Panc1 (cell line): ENCODE measurements around the gene ZFC3H1. TPM values are rescaled to one million over a fixed set of nuclear protein-coding genes. Genes with fewer than 3 reads are reported as not detected.

Experiments used
- ATAC-seq: fragments of 200-7000 bp; cut with Tn5 transposase; 2 replicates; pipeline ENCODE4 v1.9.1; 2020; ENCODE audit warnings: mild to moderate bottlenecking, moderate library complexity
- BruUV-seq: library from RNA; stranded (reverse); fragments of 400-500 nt; replicated peaks from 2 replicates; lab custom pipeline; 2021; lab: Mats Ljungman, UMichigan
- CTCF ChIA-PET: fragments of 300-600 bp; sonication (Branson Sonifier 250); formaldehyde crosslinking; loops from one replicate; lab custom pipeline; 2022; ENCODE audit warnings: antibody characterized with exemption; lab: Charles Lee
- POLR2A ChIA-PET: fragments of 300-600 bp; sonication (Branson Sonifier 250); formaldehyde crosslinking; loops from one replicate; lab custom pipeline; 2022; ENCODE audit warnings: antibody characterized with exemption; lab: Charles Lee
- DNase-seq: peaks from one replicate; pipeline ENCODE4 v3.0.0-alpha.2; 2010; ENCODE audit warnings: low read depth, low spot score
- H3K27ac ChIP-seq: 2 replicates; pipeline ENCODE4 v1.5.1; 2011; ENCODE audit warnings: mild to moderate bottlenecking, low read length, inconsistent platforms
- H3K27me3 ChIP-seq: fragments of 200-500 bp; sonication (Bioruptor generic); 2 replicates; pipeline ENCODE4 v1.6.0; 2014; ENCODE audit warnings: low read length, inconsistent platforms; ENCODE audit not compliant: control insufficient read depth, insufficient read depth
- H3K36me3 ChIP-seq: fragments of 200-500 bp; sonication (Bioruptor generic); 2 replicates; pipeline ENCODE4 v1.5.1; 2014; ENCODE audit warnings: inconsistent platforms, mild to moderate bottlenecking, low read length, moderate library complexity; ENCODE audit not compliant: control insufficient read depth, insufficient read depth
- H3K4me1 ChIP-seq: 2 replicates; pipeline ENCODE4 v1.5.1; 2011; ENCODE audit warnings: inconsistent platforms, mild to moderate bottlenecking, low read length, moderate library complexity; ENCODE audit not compliant: control insufficient read depth, insufficient read depth
- H3K4me3 ChIP-seq, 2 experiments: 2 replicates each; pipeline ENCODE4 v1.5.1; 2011 to 2012; ENCODE audit warnings: low read depth in 2 of 2, low read length in 2 of 2, mild to moderate bottlenecking in 2 of 2, inconsistent platforms in 1 of 2, moderate library complexity in 1 of 2
- H3K9me3 ChIP-seq: fragments of 200-500 bp; sonication (Bioruptor generic); 2 replicates; pipeline ENCODE4 v1.5.1; 2014; ENCODE audit warnings: low read depth, mild to moderate bottlenecking, inconsistent platforms, low read length, moderate library complexity; ENCODE audit not compliant: control insufficient read depth, insufficient read depth
- POLR2AphosphoS5 ChIP-seq: IDR thresholded peaks from 2 replicates; pipeline ENCODE4 v1.6.1; 2012; ENCODE audit warnings: mild to moderate bottlenecking, low read depth, low read length, moderate library complexity
- SIN3A ChIP-seq: IDR thresholded peaks from 2 replicates; pipeline ENCODE4 v1.6.1; 2012; ENCODE audit warnings: low read depth, mild to moderate bottlenecking, low read length, moderate library complexity, borderline replicate concordance; ENCODE audit not compliant: insufficient read depth
- TCF7L2 ChIP-seq: IDR thresholded peaks from 2 replicates; pipeline ENCODE4 v1.6.1; 2011; ENCODE audit warnings: mild to moderate bottlenecking, low read depth, low read length, inconsistent platforms
- in situ Hi-C: cut with HindIII; loops from 2 replicates; pipeline ENCODE4 v1.10.0; 2016; ENCODE audit warnings: low sequenced_read_pairs, low pct_unique_long_range_greater_than_20kb
- intact Hi-C: fragments of 100-400 bp; cut with micrococcal nuclease; formaldehyde crosslinking; loops from one replicate; pipeline ENCODE4 v1.10.0; 2022; ENCODE audit not compliant: unreplicated experiment
- total RNA-seq: library from RNA; stranded (reverse); gene quantifications from one replicate; pipeline ENCODE4 v1.2.1, GENCODE V29; 2021; ENCODE audit not compliant: unreplicated experiment
- TF ChIP-seq, protein P1 (sequence below): fragments of 450-650 bp; IDR thresholded peaks from 2 replicates; pipeline ENCODE4 v1.5.1; 2017; ENCODE audit warnings: mild to moderate bottlenecking
- TF ChIP-seq, protein P2 (sequence below), 2 experiments: IDR thresholded peaks; 2 replicates each; pipeline ENCODE4 v1.6.1; 2011 to 2012; ENCODE audit warnings: low read depth in 2 of 2, control low read depth in 1 of 2, low read length in 1 of 2, mild to moderate bottlenecking in 1 of 2, moderate library complexity in 1 of 2; ENCODE audit not compliant: insufficient read depth in 1 of 2

The ZFC3H1 gene
- total RNA-seq, 1 experiment from 2014 or later: 38.2 TPM

DNA sequence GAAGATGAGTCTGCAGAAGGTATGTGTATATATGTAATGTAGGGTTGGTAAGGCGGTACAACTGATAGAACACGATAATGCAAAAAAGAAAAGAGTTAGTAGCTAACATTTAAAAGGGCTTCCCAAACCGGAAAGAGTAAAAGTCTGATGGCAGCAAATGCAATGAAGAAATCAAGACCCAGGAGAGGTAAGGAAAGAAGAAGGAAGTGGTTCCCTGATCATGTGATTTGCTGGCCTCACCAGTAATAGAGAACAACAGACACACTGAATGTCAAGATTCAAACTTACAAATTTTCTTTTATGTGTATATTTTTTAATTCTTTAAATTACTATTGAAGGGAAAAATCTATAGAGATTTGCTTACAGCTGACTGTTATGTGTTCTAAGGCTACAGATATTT, 18.4 kb downstream of the ZFC3H1 start:
- POLR2A ChIA-PET: no interaction called here

DNA sequence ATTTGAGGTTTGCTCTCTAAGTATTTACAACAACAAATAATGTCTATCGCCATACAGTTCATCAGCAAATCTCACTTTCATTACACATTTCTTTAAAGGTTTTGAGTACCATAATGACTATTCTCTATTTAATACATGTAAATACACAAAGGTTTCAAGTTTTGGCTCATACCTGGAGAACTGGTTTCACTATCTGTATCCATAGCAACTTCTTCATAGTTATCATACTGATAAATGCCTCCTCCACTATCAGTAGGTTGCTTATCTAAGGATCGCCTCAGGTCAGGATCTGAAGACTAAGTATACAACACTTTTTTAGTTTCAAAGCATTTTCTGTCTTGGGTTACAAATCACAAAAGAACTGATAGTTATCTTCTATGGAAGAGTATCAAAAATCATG, 21.4 kb downstream of the ZFC3H1 start:
- H3K27ac ChIP-seq: no peak overlapping the region
- no TSS peak for BruUV-seq
- in situ Hi-C loops: no loop called here
- H3K4me3 ChIP-seq: no peak overlapping the region
- H3K36me3 ChIP-seq: peaks cover 65% of the 10 kb centered on the region
- DNase-seq (no peak), ATAC-seq (no peak)
- intact Hi-C loops: no loop called here
- no peaks in the 10 kb centered on the region for H3K9me3 ChIP-seq
- ChIA-PET POLR2A (no interaction called here), CTCF (no interaction called here)
- no peaks in the 10 kb centered on the region for H3K27me3 ChIP-seq
- TF ChIP-seq, protein P1, sequence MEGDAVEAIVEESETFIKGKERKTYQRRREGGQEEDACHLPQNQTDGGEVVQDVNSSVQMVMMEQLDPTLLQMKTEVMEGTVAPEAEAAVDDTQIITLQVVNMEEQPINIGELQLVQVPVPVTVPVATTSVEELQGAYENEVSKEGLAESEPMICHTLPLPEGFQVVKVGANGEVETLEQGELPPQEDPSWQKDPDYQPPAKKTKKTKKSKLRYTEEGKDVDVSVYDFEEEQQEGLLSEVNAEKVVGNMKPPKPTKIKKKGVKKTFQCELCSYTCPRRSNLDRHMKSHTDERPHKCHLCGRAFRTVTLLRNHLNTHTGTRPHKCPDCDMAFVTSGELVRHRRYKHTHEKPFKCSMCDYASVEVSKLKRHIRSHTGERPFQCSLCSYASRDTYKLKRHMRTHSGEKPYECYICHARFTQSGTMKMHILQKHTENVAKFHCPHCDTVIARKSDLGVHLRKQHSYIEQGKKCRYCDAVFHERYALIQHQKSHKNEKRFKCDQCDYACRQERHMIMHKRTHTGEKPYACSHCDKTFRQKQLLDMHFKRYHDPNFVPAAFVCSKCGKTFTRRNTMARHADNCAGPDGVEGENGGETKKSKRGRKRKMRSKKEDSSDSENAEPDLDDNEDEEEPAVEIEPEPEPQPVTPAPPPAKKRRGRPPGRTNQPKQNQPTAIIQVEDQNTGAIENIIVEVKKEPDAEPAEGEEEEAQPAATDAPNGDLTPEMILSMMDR: no peak
- TF ChIP-seq SIN3A: no peak
- TF ChIP-seq, protein P2, sequence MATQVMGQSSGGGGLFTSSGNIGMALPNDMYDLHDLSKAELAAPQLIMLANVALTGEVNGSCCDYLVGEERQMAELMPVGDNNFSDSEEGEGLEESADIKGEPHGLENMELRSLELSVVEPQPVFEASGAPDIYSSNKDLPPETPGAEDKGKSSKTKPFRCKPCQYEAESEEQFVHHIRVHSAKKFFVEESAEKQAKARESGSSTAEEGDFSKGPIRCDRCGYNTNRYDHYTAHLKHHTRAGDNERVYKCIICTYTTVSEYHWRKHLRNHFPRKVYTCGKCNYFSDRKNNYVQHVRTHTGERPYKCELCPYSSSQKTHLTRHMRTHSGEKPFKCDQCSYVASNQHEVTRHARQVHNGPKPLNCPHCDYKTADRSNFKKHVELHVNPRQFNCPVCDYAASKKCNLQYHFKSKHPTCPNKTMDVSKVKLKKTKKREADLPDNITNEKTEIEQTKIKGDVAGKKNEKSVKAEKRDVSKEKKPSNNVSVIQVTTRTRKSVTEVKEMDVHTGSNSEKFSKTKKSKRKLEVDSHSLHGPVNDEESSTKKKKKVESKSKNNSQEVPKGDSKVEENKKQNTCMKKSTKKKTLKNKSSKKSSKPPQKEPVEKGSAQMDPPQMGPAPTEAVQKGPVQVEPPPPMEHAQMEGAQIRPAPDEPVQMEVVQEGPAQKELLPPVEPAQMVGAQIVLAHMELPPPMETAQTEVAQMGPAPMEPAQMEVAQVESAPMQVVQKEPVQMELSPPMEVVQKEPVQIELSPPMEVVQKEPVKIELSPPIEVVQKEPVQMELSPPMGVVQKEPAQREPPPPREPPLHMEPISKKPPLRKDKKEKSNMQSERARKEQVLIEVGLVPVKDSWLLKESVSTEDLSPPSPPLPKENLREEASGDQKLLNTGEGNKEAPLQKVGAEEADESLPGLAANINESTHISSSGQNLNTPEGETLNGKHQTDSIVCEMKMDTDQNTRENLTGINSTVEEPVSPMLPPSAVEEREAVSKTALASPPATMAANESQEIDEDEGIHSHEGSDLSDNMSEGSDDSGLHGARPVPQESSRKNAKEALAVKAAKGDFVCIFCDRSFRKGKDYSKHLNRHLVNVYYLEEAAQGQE (IDR thresholded peaks at IDR 0.05; ENCODE audit: insufficient read depth in 1 of 2, low read depth in 2 of 2, low read length in 1 of 2): no peak
- no peak for TF ChIP-seq TCF7L2
- TF ChIP-seq POLR2AphosphoS5: no peak
- no peaks in the 10 kb centered on the region; the same call in 1 of the 2 replicates for H3K4me1 ChIP-seq

More for the DNA sequence above, 18.4 kb downstream of the ZFC3H1 start:
- in situ Hi-C loops: no loop called here
- DNase-seq: no peak
- Histone ChIP-seq H3K9me3 (no peaks in the 10 kb centered on the region), H3K27me3 (no peaks in the 10 kb centered on the region), H3K27ac (no peak overlapping the region), H3K4me1 (no peaks in the 10 kb centered on the region), H3K36me3 (peaks cover 65% of the 10 kb centered on the region), H3K4me3 (no peak overlapping the region)
- TF ChIP-seq POLR2AphosphoS5 (no peak), TCF7L2 (no peak), SIN3A (no peak)
- TF ChIP-seq, protein P2 (IDR thresholded peaks at IDR 0.05; ENCODE audit: insufficient read depth in 1 of 2, low read depth in 2 of 2, low read length in 1 of 2): no peak
- TF ChIP-seq, protein P1: no peak
- CTCF ChIA-PET: no interaction called here
- intact Hi-C loops: no loop called here
- no TSS peak for BruUV-seq
- no peak for ATAC-seq
